ENCODE measurements around the gene TNFRSF6B.
A peak's percentile ranks its signal among the peaks of the same experiment; 100 is the strongest.

The TNFRSF6B gene

DNA sequence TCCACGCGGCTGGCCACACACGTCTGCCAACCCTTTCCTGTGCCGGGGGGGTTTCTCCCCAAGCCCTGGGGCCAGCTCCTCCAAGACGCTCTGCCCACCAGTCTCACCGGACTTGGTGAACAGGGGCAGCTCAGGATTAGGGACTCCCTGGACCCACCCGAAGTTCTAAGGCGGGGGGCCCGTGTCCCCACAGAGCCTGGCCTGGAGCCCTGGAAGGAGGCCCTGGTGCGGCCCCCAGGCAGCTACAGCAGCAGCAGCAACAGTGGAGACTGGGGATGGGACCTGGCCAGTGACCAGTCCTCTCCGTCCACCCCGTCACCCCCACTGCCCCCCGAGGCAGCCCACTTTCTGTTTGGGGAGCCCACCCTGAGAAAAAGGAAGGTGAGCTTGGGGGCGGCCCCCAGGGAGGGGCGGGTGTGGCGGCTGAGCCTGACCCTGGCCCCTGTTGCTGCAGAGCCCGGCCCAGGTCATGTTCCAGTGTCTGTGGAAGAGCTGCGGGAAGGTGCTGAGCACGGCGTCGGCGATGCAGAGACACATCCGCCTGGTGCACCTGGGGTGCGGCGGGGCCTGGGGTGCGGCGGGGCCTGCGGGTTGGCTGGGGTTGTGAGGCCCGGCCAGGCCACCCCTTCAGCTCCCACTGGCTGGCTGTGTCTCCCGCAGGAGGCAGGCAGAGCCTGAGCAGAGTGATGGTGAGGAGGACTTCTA, 45.4 kb downstream of the TNFRSF6B start:
- Histone ChIP-seq H2AFZ (ENCODE audit: low read length, unreplicated experiment) (no peak overlapping the region), H3K4me1 (ENCODE audit: control insufficient read depth, insufficient read depth, low read length, unreplicated experiment) (peaks cover 9% of the 10 kb centered on the region), H3K27me3 (ENCODE audit: insufficient read depth, low read length) (no peaks in the 10 kb centered on the region), H3K27ac (ENCODE audit: low read depth, low read length) (no peak overlapping the region), H3K36me3 (ENCODE audit: insufficient read depth, low read length) (peaks cover 4% of the 10 kb centered on the region; the same call in 1 of the 2 replicates), H3K79me2 (ENCODE audit: control insufficient read depth, insufficient read depth, low read length, unreplicated experiment) (peaks cover 9% of the 10 kb centered on the region), H3K4me3 (ENCODE audit: low read depth, low read length) (peak overlapping the region; percentile 86)

DNA sequence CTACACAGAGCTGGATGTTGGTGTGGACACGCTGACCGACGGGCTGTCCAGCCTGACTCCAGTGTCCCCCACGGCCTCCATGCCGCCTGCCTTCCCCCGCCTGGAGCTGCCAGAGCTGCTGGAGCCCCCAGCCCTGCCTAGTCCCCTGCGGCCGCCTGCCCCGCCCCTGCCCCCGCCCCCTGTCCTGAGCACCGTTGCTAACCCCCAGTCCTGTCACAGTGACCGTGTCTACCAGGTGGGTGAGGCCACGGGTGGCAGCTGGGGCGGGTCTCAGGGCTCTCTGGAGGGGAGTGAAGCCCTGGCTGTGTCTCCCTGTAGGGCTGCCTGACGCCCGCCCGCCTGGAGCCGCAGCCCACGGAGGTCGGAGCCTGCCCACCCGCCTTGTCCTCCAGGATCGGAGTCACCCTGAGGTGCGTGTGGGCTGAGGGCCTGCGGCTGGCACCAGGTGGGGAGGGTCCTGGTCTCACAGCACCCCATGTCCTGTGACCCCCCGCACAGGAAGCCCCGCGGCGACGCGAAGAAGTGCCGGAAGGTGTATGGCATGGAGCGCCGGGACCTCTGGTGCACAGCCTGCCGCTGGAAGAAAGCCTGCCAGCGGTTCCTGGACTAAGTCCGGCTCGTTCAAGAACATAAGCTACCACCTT, 46.1 kb downstream of the TNFRSF6B start:
- Histone ChIP-seq H2AFZ (ENCODE audit: low read length, unreplicated experiment) (no peak overlapping the region), H3K36me3 (ENCODE audit: insufficient read depth, low read length) (peaks cover 4% of the 10 kb centered on the region; the same call in 1 of the 2 replicates), H3K79me2 (ENCODE audit: control insufficient read depth, insufficient read depth, low read length, unreplicated experiment) (peaks cover 9% of the 10 kb centered on the region), H3K27me3 (ENCODE audit: insufficient read depth, low read length) (no peaks in the 10 kb centered on the region), H3K4me1 (ENCODE audit: control insufficient read depth, insufficient read depth, low read length, unreplicated experiment) (peaks cover 9% of the 10 kb centered on the region), H3K4me3 (ENCODE audit: low read depth, low read length) (no peak overlapping the region), H3K27ac (ENCODE audit: low read depth, low read length) (no peak overlapping the region)

DNA sequence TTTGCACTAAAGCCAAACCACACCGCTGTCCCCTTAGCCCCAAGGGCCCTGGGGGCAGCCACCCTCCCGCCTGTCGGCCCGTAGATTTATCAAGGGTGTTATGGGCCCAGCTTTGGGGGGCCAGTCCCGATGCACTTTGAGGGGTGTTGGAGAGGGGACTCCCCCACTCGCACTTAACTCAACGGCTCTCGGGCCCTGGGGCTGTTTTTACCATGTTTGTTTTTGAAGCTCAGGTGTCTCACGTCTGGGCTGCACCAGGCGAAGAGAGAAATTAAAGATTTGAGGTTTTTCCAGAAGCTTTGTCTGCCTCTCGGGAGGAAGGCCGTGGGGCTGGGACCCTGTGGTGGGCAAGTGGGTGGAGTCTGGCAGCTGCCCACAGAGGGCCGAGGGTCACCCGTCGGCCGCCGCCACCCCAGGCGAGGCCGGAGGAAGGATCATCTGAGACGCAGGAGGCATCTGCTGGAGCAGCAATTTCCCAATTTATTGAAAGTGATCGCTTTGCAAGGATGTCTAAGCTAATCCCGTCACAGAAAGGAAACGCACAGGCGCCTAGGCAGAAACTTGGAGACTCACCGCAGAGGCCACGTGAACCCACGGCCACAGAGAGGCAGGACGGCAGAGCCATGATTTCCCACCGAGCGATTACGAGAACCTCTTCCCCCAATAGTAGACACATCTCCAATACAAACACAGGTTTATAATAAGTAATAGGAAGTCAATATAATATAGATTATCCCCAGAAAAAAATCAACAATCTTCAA, 46.9 kb downstream of the TNFRSF6B start:
- Histone ChIP-seq H3K36me3 (ENCODE audit: insufficient read depth, low read length) (peaks cover 4% of the 10 kb centered on the region; the same call in 1 of the 2 replicates), H3K27ac (ENCODE audit: low read depth, low read length) (no peak overlapping the region), H3K4me1 (ENCODE audit: control insufficient read depth, insufficient read depth, low read length, unreplicated experiment) (peaks cover 9% of the 10 kb centered on the region), H3K79me2 (ENCODE audit: control insufficient read depth, insufficient read depth, low read length, unreplicated experiment) (peaks cover 9% of the 10 kb centered on the region), H2AFZ (ENCODE audit: low read length, unreplicated experiment) (no peak overlapping the region), H3K4me3 (ENCODE audit: low read depth, low read length) (no peak overlapping the region), H3K27me3 (ENCODE audit: insufficient read depth, low read length) (no peaks in the 10 kb centered on the region)

DNA sequence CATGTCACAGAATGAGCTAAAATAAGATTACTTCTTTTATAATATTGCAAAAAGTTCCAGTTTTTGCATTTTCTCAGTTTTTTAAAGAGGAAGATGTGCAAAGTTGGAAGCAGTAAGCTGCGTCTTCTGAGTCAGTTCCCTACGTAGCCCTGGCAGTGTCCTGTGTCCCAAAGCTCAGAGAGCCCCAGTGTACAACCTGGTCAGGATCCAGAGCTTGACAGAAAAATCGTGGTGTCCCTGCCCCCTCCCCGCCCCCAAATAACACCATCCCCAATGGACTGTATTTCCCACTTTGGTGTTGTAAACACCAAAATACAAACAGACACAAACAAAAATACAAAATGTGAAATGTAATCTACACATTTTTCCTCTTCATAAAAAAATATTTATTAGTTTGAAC, 47.7 kb downstream of the TNFRSF6B start:
- Histone ChIP-seq H3K4me1 (ENCODE audit: control insufficient read depth, insufficient read depth, low read length, unreplicated experiment) (peaks cover 9% of the 10 kb centered on the region), H2AFZ (ENCODE audit: low read length, unreplicated experiment) (no peak overlapping the region), H3K79me2 (ENCODE audit: control insufficient read depth, insufficient read depth, low read length, unreplicated experiment) (peaks cover 9% of the 10 kb centered on the region), H3K4me3 (ENCODE audit: low read depth, low read length) (no peak overlapping the region), H3K27ac (ENCODE audit: low read depth, low read length) (no peak overlapping the region), H3K36me3 (ENCODE audit: insufficient read depth, low read length) (peaks cover 4% of the 10 kb centered on the region; the same call in 1 of the 2 replicates), H3K27me3 (ENCODE audit: insufficient read depth, low read length) (no peaks in the 10 kb centered on the region)

DNA sequence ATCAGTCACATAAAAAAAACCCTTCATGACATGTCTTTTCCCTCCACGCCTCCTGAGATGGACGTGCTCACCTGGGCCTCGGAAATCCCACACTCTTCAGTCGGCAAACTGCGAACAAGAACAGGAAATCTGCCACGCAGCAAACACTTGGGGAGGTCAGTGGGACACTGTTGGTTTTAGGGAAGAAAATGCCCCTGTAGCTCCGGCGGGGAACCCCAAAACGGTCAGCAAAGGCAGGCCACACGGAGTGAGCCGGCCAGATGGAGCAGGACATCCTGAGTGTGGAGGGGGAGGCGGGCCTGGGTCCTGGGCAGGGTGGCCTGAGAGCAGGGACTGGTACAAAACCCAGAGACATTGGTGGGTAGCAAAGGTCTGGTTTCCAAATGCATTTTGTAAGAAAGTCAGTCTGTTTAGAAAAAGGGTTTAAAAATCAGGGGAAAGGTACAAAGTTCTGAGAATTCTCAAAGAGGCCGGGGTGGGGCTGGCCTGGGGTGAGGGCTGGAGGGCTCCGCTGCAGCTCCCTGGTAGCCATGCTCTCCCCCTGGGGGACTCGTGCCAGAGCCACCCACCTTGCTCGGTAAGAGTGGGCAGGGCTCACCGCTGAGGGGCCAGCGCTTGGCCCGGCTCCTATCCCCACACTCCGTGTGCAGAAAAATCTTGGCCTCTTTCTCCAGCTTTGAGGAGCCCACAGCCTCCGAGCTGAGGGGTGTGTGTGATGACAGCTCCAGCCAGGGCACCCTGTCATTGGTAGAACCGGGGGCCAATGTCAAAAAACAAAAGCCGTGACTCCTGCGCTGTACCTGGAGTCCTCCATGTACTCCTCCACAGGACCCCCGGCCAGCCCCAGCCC, 48.3 kb downstream of the TNFRSF6B start:
- peaks cover 9% of the 10 kb centered on the region for H3K4me1 ChIP-seq (ENCODE audit: control insufficient read depth, insufficient read depth, low read length, unreplicated experiment)

DNA sequence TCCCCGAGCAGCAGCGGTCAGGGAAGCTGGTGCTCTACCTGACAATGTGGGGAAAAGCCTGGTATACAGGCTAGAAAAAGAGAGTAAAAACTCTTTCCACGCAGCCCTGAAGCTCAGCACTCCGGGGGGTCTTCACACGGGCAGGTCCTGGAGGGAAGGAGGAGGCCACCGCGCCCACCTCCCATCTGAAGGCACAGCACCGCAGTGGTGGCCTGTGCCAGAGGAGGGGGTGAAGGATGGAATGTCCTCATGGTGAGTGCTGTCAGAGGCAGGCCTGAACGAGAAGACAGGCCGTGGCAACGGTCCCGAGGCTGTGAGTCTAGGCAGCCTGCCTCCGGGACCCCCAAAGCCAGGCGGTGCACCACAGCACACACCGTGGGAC, 49.0 kb downstream of the TNFRSF6B start:
- Histone ChIP-seq H3K79me2 (ENCODE audit: control insufficient read depth, insufficient read depth, low read length, unreplicated experiment) (peaks cover 9% of the 10 kb centered on the region), H3K27me3 (ENCODE audit: insufficient read depth, low read length) (no peaks in the 10 kb centered on the region), H3K4me3 (ENCODE audit: low read depth, low read length) (no peak overlapping the region), H3K36me3 (ENCODE audit: insufficient read depth, low read length) (peaks cover 4% of the 10 kb centered on the region; the same call in 1 of the 2 replicates), H3K27ac (ENCODE audit: low read depth, low read length) (no peak overlapping the region), H2AFZ (ENCODE audit: low read length, unreplicated experiment) (no peak overlapping the region), H3K4me1 (ENCODE audit: control insufficient read depth, insufficient read depth, low read length, unreplicated experiment) (peaks cover 9% of the 10 kb centered on the region)

More for the DNA sequence above, 48.3 kb downstream of the TNFRSF6B start:
- Histone ChIP-seq H3K79me2 (ENCODE audit: control insufficient read depth, insufficient read depth, low read length, unreplicated experiment) (peaks cover 9% of the 10 kb centered on the region), H3K36me3 (ENCODE audit: insufficient read depth, low read length) (peaks cover 4% of the 10 kb centered on the region; the same call in 1 of the 2 replicates), H3K27me3 (ENCODE audit: insufficient read depth, low read length) (no peaks in the 10 kb centered on the region), H3K27ac (ENCODE audit: low read depth, low read length) (no peak overlapping the region), H2AFZ (ENCODE audit: low read length, unreplicated experiment) (no peak overlapping the region), H3K4me3 (ENCODE audit: low read depth, low read length) (no peak overlapping the region)

DNA sequence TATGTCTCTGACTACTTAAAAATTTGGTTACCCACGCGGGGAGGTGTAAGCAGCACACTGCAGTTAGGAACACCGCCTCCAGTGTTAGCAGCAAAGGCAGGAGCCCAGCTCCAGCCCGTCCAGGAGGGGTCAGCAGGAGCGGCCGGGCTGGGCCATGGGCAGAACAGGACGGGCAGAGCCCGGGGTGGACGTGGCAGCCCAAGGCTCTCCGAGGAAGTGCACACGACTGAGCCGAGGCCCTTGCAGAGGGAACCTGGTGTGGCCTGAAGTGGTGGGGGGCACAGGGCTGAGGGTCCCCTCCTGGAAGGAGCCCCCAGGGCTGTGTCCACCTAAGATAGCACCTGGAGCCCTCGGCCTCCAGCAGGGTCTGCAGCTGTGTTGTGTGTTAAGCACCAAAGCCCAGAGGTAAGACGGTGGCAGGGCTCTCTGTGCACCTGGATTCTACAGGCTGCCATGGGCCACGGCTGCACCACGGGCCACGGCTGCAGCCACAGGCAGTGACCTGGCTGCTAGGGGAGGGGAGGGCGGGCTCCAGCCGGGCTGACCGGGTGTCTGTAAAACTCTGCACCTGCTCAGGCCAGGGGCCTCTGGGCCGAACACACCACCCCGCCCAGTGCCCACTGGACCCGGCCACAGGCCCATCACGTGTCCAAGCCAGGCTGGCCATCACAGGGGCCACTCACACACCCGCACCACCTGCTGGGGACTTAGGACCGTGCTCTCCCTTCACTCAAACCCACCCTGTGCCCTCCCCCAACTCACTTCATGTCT, 49.7 kb downstream of the TNFRSF6B start:
- Histone ChIP-seq H3K4me1 (ENCODE audit: control insufficient read depth, insufficient read depth, low read length, unreplicated experiment) (peaks cover 9% of the 10 kb centered on the region), H3K4me3 (ENCODE audit: low read depth, low read length) (no peak overlapping the region), H2AFZ (ENCODE audit: low read length, unreplicated experiment) (no peak overlapping the region), H3K27me3 (ENCODE audit: insufficient read depth, low read length) (no peaks in the 10 kb centered on the region), H3K27ac (ENCODE audit: low read depth, low read length) (no peak overlapping the region), H3K79me2 (ENCODE audit: control insufficient read depth, insufficient read depth, low read length, unreplicated experiment) (peaks cover 8% of the 10 kb centered on the region), H3K36me3 (ENCODE audit: insufficient read depth, low read length) (peaks cover 4% of the 10 kb centered on the region; the same call in 1 of the 2 replicates)

DNA sequence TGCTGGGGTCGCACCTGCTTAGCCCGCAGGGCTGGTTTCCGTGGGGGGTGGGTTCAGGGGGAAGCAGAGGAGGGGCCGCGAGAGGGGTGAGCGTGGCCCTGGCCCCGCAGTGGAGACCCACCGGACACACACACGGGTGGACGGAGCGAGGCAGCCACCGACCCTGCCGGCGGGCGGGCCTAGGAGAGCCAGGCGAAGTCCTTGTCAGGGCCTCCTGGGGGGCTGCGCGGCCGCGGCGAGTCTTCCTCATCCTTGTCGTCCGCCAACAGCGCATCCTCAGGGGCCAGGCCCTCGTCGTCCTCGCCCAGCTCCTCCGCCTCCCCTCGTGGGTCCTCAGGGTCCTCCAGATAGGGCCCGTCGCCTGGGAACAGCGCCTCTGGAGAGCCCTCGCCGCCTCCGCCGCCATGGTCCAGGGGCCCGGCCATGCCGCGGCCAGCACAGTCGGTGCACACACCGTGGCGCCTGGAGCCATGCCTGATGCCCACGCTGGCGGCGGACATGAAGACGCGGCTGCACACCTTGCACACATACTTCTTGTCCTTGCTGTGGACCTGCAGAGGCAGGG, 50.4 kb downstream of the TNFRSF6B start:
- Histone ChIP-seq H3K27me3 (ENCODE audit: insufficient read depth, low read length) (no peaks in the 10 kb centered on the region), H3K79me2 (ENCODE audit: control insufficient read depth, insufficient read depth, low read length, unreplicated experiment) (peaks cover 2% of the 10 kb centered on the region), H3K27ac (ENCODE audit: low read depth, low read length) (no peak overlapping the region), H3K36me3 (ENCODE audit: insufficient read depth, low read length) (peaks cover 4% of the 10 kb centered on the region; the same call in 1 of the 2 replicates), H2AFZ (ENCODE audit: low read length, unreplicated experiment) (no peak overlapping the region), H3K4me1 (ENCODE audit: control insufficient read depth, insufficient read depth, low read length, unreplicated experiment) (peaks cover 3% of the 10 kb centered on the region), H3K4me3 (ENCODE audit: low read depth, low read length) (no peak overlapping the region)

DNA sequence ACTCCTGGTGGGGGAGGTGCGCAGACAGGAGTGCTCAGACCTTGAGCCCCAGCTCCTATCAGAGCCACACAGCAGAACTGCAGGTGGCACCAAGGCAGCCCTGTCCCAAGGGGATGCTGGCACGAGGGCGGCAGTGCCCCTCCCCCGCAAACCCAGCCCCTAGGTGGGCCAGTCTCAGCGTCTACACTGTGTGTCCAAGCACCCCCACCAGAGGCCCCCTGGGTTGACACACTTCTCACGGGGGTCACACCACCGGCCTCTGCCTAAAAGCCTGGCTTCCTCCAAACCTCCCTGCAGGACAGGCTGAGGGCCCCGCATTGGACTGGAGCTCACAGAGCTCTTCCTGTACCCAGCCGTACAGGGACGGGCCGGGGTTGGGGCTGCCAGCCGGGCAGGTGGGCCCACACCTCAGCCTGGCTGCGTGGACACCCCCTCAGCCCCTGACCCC, 51.2 kb downstream of the TNFRSF6B start:
- no peak overlapping the region for H2AFZ ChIP-seq (ENCODE audit: low read length, unreplicated experiment)
- H3K79me2 ChIP-seq (ENCODE audit: control insufficient read depth, insufficient read depth, low read length, unreplicated experiment), result no peaks in the 10 kb centered on the region
- no peaks in the 10 kb centered on the region for H3K4me1 ChIP-seq (ENCODE audit: control insufficient read depth, insufficient read depth, low read length, unreplicated experiment)
- no peak overlapping the region for H3K27ac ChIP-seq (ENCODE audit: low read depth, low read length)
- H3K27me3 ChIP-seq (ENCODE audit: insufficient read depth, low read length), result no peaks in the 10 kb centered on the region
- no peak overlapping the region for H3K4me3 ChIP-seq (ENCODE audit: low read depth, low read length)
- peaks cover 2% of the 10 kb centered on the region; the same call in 1 of the 2 replicates for H3K36me3 ChIP-seq (ENCODE audit: insufficient read depth, low read length)

Data from ACC112 (cell line).